ENCODE results near the gene ABCF2. TPM values are rescaled to one million over a fixed set of nuclear protein-coding genes. Genes with fewer than 3 reads are reported as not detected.
A peak's percentile ranks its signal among the peaks of the same experiment; 100 is the strongest.

The ABCF2 gene
- polyA plus RNA-seq, 3 donors: 18.0 to 22.0 (median 21.1) TPM

- H3K36me3 ChIP-seq (replicated peaks in 1 of 2; ENCODE audit: control insufficient read depth in 1 of 2, insufficient read depth in 2 of 2, low read length in 2 of 2): no peaks in the 10 kb centered on the region
- Mint-ChIP-seq H3K27me3 (ENCODE audit: low read depth in 3 of 3) (peaks cover 62 to 90% (median 75%) of the 10 kb centered on the region in 3 donors), H3K9me3 (peaks cover 0 to 21% (median 8%) of the 10 kb centered on the region in 7 donors), H3K27ac (no peak overlapping the region), H3K36me3 (peaks cover 26 to 33% of the 10 kb centered on the region in 2 donors), H3K4me3 (peak overlapping the region in 1 of 2 donors; percentile 96), H3K4me1 (peaks cover 75% of the 10 kb centered on the region)
- peaks cover 48 to 67% of the 10 kb centered on the region in 2 donors for H3K27me3 ChIP-seq (ENCODE audit: control insufficient read depth in 2 of 2, insufficient read depth in 2 of 2, low read length in 2 of 2)
- TF ChIP-seq, protein P1, sequence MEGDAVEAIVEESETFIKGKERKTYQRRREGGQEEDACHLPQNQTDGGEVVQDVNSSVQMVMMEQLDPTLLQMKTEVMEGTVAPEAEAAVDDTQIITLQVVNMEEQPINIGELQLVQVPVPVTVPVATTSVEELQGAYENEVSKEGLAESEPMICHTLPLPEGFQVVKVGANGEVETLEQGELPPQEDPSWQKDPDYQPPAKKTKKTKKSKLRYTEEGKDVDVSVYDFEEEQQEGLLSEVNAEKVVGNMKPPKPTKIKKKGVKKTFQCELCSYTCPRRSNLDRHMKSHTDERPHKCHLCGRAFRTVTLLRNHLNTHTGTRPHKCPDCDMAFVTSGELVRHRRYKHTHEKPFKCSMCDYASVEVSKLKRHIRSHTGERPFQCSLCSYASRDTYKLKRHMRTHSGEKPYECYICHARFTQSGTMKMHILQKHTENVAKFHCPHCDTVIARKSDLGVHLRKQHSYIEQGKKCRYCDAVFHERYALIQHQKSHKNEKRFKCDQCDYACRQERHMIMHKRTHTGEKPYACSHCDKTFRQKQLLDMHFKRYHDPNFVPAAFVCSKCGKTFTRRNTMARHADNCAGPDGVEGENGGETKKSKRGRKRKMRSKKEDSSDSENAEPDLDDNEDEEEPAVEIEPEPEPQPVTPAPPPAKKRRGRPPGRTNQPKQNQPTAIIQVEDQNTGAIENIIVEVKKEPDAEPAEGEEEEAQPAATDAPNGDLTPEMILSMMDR (IDR thresholded peaks at IDR 0.05): no peak
- H3K9ac ChIP-seq (ENCODE audit: insufficient read depth, low read length, poor library complexity, severe bottlenecking): no peak overlapping the region
- 79% methylated on average over 2 of the region's 4 CpGs for WGBS (ENCODE audit: insufficient coverage)
- H3K4me1 ChIP-seq (ENCODE audit: control insufficient read depth in 1 of 2, insufficient read depth in 2 of 2, low read length in 2 of 2): peaks cover 51 to 69% of the 10 kb centered on the region in 2 donors
- no peak for DNase-seq
- H3K9me3 ChIP-seq (replicated peaks in 1 of 2; ENCODE audit: control insufficient read depth in 1 of 2, insufficient read depth in 1 of 2, low read length in 2 of 2): peaks cover 0 to 14% of the 10 kb centered on the region in 2 donors
- H4K20me1 ChIP-seq (ENCODE audit: insufficient read depth, low read length): peaks cover 94% of the 10 kb centered on the region
- no peak overlapping the region for H2AFZ ChIP-seq (ENCODE audit: insufficient read depth, low read depth, low read length, poor library complexity, severe bottlenecking)
- no peak overlapping the region for H3K4me2 ChIP-seq (replicated peaks; ENCODE audit: extremely low read depth, low read length, poor library complexity, severe bottlenecking)
- H3K27ac ChIP-seq (ENCODE audit: low read depth in 1 of 2, low read length in 2 of 2): no peak overlapping the region
- intact Hi-C loops (cut with micrococcal nuclease): no loop called here
- no peaks in the 10 kb centered on the region for H3K79me2 ChIP-seq (ENCODE audit: insufficient read depth, low read length)
- H3K4me3 ChIP-seq (replicated peaks in 1 of 3; ENCODE audit: low read depth in 2 of 3, low read length in 3 of 3): no peak overlapping the region
Measured at GRCh38 chr7:151246851-151247580, 20.0 kb upstream of the ABCF2 start.

- intact Hi-C loops (cut with micrococcal nuclease): no loop called here
- Histone ChIP-seq H3K4me2 (replicated peaks; ENCODE audit: extremely low read depth, low read length, poor library complexity, severe bottlenecking) (no peak overlapping the region), H3K27me3 (ENCODE audit: control insufficient read depth in 2 of 2, insufficient read depth in 2 of 2, low read length in 2 of 2) (peaks cover 46 to 63% of the 10 kb centered on the region in 2 donors), H3K27ac (ENCODE audit: low read depth in 1 of 2, low read length in 2 of 2) (no peak overlapping the region), H3K4me3 (replicated peaks in 1 of 3; ENCODE audit: low read depth in 2 of 3, low read length in 3 of 3) (no peak overlapping the region), H4K20me1 (ENCODE audit: insufficient read depth, low read length) (peaks cover 96% of the 10 kb centered on the region), H2AFZ (ENCODE audit: insufficient read depth, low read depth, low read length, poor library complexity, severe bottlenecking) (no peak overlapping the region), H3K4me1 (ENCODE audit: control insufficient read depth in 1 of 2, insufficient read depth in 2 of 2, low read length in 2 of 2) (peaks cover 49 to 66% of the 10 kb centered on the region in 2 donors), H3K9ac (ENCODE audit: insufficient read depth, low read length, poor library complexity, severe bottlenecking) (no peak overlapping the region), H3K9me3 (replicated peaks in 1 of 2; ENCODE audit: control insufficient read depth in 1 of 2, insufficient read depth in 1 of 2, low read length in 2 of 2) (peaks cover 0 to 14% of the 10 kb centered on the region in 2 donors), H3K79me2 (ENCODE audit: insufficient read depth, low read length) (no peaks in the 10 kb centered on the region), H3K36me3 (replicated peaks in 1 of 2; ENCODE audit: control insufficient read depth in 1 of 2, insufficient read depth in 2 of 2, low read length in 2 of 2) (peaks cover 6 to 7% of the 10 kb centered on the region in 2 donors)
- peak overlapping the region in 1 of 2 donors; percentile 75 for H3K4me3 Mint-ChIP-seq
- peaks cover 59 to 88% (median 75%) of the 10 kb centered on the region in 3 donors for H3K27me3 Mint-ChIP-seq (ENCODE audit: low read depth in 3 of 3)
- H3K4me1 Mint-ChIP-seq: peaks cover 73% of the 10 kb centered on the region
- peak overlapping the region in 1 of 7 donors; percentile 35 for H3K27ac Mint-ChIP-seq
- TF ChIP-seq, protein P1 (IDR thresholded peaks at IDR 0.05): no peak
- no peak for DNase-seq
- H3K36me3 Mint-ChIP-seq: peaks cover 33 to 41% of the 10 kb centered on the region in 2 donors
- WGBS (ENCODE audit: insufficient coverage): 76% methylated on average over 4 of the region's 13 CpGs
- peaks cover 0 to 19% (median 8%) of the 10 kb centered on the region in 7 donors for H3K9me3 Mint-ChIP-seq
Measured at GRCh38 chr7:151246102-151246850, 19.3 kb upstream of the ABCF2 start.

Data from CD14-positive monocyte (primary cell).